ENCODE measurements around the gene FNDC3B. TPM values are rescaled to one million over a fixed set of nuclear protein-coding genes. Genes with fewer than 3 reads are reported as not detected.

Gene FNDC3B
- total RNA-seq, 1 donor from 2014 or later: 153 TPM

- ATAC-seq (no peak), DNase-seq (no peak)
- no peaks in the 10 kb centered on the region for H3K36me3 ChIP-seq
- intact Hi-C loops (cut with DNase I): no loop called here
- H3K9me3 ChIP-seq: no peaks in the 10 kb centered on the region
- H3K4me1 ChIP-seq: peaks cover 57% of the 10 kb centered on the region
- no peaks in the 10 kb centered on the region for H3K27me3 ChIP-seq (ENCODE audit: low read depth)
- no peak for TF ChIP-seq CTCF (IDR thresholded peaks at IDR 0.05)
- no peak overlapping the region for H3K4me3 ChIP-seq
- no peak overlapping the region for H3K27ac ChIP-seq
Measured at GRCh38 chr3:172218350-172219323, 179.3 kb downstream of the FNDC3B start.

GRCh38 chr3:172219750-172220149, 180.4 kb downstream of the FNDC3B start:
- intact Hi-C loops (cut with DNase I): no loop called here
- no peak for ATAC-seq

GRCh38 chr3:172221547-172221946, 182.2 kb downstream of the FNDC3B start:
- no peaks in the 10 kb centered on the region for H3K9me3 ChIP-seq
- no peak overlapping the region for H3K4me3 ChIP-seq
- H3K27ac ChIP-seq: no peak overlapping the region
- H3K27me3 ChIP-seq (ENCODE audit: low read depth): no peaks in the 10 kb centered on the region
- ATAC-seq (no peak), DNase-seq (no peak)
- intact Hi-C loops (cut with DNase I): no loop called here
- no peak for TF ChIP-seq CTCF (IDR thresholded peaks at IDR 0.05)
- H3K36me3 ChIP-seq: no peaks in the 10 kb centered on the region
- H3K4me1 ChIP-seq: peaks cover 43% of the 10 kb centered on the region

More at GRCh38 chr3:172219750-172220149, 180.4 kb downstream of the FNDC3B start:
- no peaks in the 10 kb centered on the region for H3K9me3 ChIP-seq
- DNase-seq: no peak
- peaks cover 48% of the 10 kb centered on the region for H3K4me1 ChIP-seq
- H3K27me3 ChIP-seq (ENCODE audit: low read depth): no peaks in the 10 kb centered on the region
- TF ChIP-seq CTCF (IDR thresholded peaks at IDR 0.05): no peak
- H3K4me3 ChIP-seq: no peak overlapping the region
- no peak overlapping the region for H3K27ac ChIP-seq
- H3K36me3 ChIP-seq: no peaks in the 10 kb centered on the region

- intact Hi-C loops (cut with DNase I): no loop called here
- ATAC-seq (no peak), DNase-seq (no peak)
- no peak overlapping the region for H3K27ac ChIP-seq
- no peak overlapping the region for H3K4me3 ChIP-seq
- H3K9me3 ChIP-seq: no peaks in the 10 kb centered on the region
- peaks cover 9% of the 10 kb centered on the region for H3K36me3 ChIP-seq
- TF ChIP-seq CTCF (IDR thresholded peaks at IDR 0.05): no peak
- no peaks in the 10 kb centered on the region for H3K27me3 ChIP-seq (ENCODE audit: low read depth)
- H3K4me1 ChIP-seq: peaks cover 32% of the 10 kb centered on the region
Measured at GRCh38 chr3:172222478-172223071, 183.2 kb downstream of the FNDC3B start.

- Histone ChIP-seq H3K27me3 (ENCODE audit: low read depth) (no peaks in the 10 kb centered on the region), H3K4me3 (no peak overlapping the region), H3K36me3 (peaks cover 21% of the 10 kb centered on the region), H3K27ac (no peak overlapping the region), H3K9me3 (no peaks in the 10 kb centered on the region), H3K4me1 (peaks cover 19% of the 10 kb centered on the region)
- TF ChIP-seq CTCF (IDR thresholded peaks at IDR 0.05): no peak
- no peak for ATAC-seq
- no peak for DNase-seq
- intact Hi-C loops (cut with DNase I): no loop called here
Measured at GRCh38 chr3:172223870-172224269, 184.5 kb downstream of the FNDC3B start.
